SK-N-SH treated with all-trans-retinoic acid at 6 μM for 48 hours (cell line): Measurements from ENCODE around the gene SMARCAL1.
A peak's percentile ranks its signal among the peaks of the same experiment; 100 is the strongest.

Experiments
- ATAC-seq: fragments of 200-7000 bp; cut with Tn5 transposase; 3 replicates; pipeline ENCODE4 v1.9.1; 2020; ENCODE audit warnings: mild to moderate bottlenecking, moderate library complexity
- ARNTL ChIP-seq: fragments of 450-650 bp; formaldehyde crosslinking; IDR thresholded peaks from 2 replicates; pipeline ENCODE4 v1.5.0; 2020; ENCODE audit warnings: low read depth, mild to moderate bottlenecking, moderate library complexity, borderline replicate concordance
- BACH2 ChIP-seq: fragments of 250-450 bp; sonication (Bioruptor Pico); IDR thresholded peaks from 2 replicates; pipeline ENCODE4 v1.9.0; 2021; ENCODE audit warnings: mild to moderate bottlenecking, borderline replicate concordance
- CSDC2 ChIP-seq: fragments of 250-450 bp; sonication (Bioruptor Pico); IDR thresholded peaks from 2 replicates; pipeline ENCODE4 v1.5.0; 2020; ENCODE audit warnings: mild to moderate bottlenecking, moderate library complexity
- CSRNP3 ChIP-seq: fragments of 250-450 bp; sonication (Bioruptor Pico); IDR thresholded peaks from 2 replicates; pipeline ENCODE4 v1.5.1; 2021; ENCODE audit warnings: mild to moderate bottlenecking, moderate library complexity
- ESRRG ChIP-seq: fragments of 250-450 bp; sonication (Bioruptor Pico); IDR thresholded peaks from 2 replicates; pipeline ENCODE4 v1.6.1; 2021; ENCODE audit warnings: mild to moderate bottlenecking
- ISL1 ChIP-seq: fragments of 250-450 bp; sonication (Bioruptor Pico); IDR thresholded peaks from 2 replicates; pipeline ENCODE4 v2.1.2; 2022; ENCODE audit warnings: mild to moderate bottlenecking, moderate library complexity
- OSR1 ChIP-seq: fragments of 250-450 bp; sonication (Bioruptor Pico); IDR thresholded peaks from 2 replicates; pipeline ENCODE4 v1.8.0; 2022; ENCODE audit warnings: moderate library complexity, mild to moderate bottlenecking, inconsistent platforms
- PATZ1 ChIP-seq: fragments of 250-450 bp; sonication (Bioruptor Pico); IDR thresholded peaks from 2 replicates; pipeline ENCODE4 v1.8.0; 2020; ENCODE audit warnings: mild to moderate bottlenecking, moderate library complexity, borderline replicate concordance
- POU6F1 ChIP-seq: fragments of 250-450 bp; sonication (Bioruptor Pico); IDR thresholded peaks from 2 replicates; pipeline ENCODE4 v1.8.0; 2021; ENCODE audit warnings: low read depth, mild to moderate bottlenecking, moderate library complexity, borderline replicate concordance
- PPARA ChIP-seq: fragments of 250-450 bp; sonication (Bioruptor Pico); IDR thresholded peaks from 2 replicates; pipeline ENCODE4 v1.5.0; 2020; ENCODE audit warnings: mild to moderate bottlenecking, borderline replicate concordance
- RARB ChIP-seq: fragments of 250-450 bp; sonication (Bioruptor Pico); IDR thresholded peaks from 2 replicates; pipeline ENCODE4 v1.8.0; 2021; ENCODE audit warnings: mild to moderate bottlenecking, moderate library complexity
- TCF4 ChIP-seq: fragments of 250-450 bp; sonication (Bioruptor Pico); IDR thresholded peaks from 2 replicates; pipeline ENCODE4 v1.8.0; 2021; ENCODE audit warnings: mild to moderate bottlenecking, moderate library complexity, borderline replicate concordance
- TOX ChIP-seq: fragments of 250-450 bp; sonication (Bioruptor Pico); IDR thresholded peaks from 2 replicates; pipeline ENCODE4 v1.8.0; 2021; ENCODE audit warnings: mild to moderate bottlenecking, moderate library complexity, borderline replicate concordance
- ZC3H10 ChIP-seq: fragments of 250-450 bp; sonication (Bioruptor Pico); IDR thresholded peaks from 2 replicates; pipeline ENCODE4 v1.5.1; 2021; ENCODE audit warnings: mild to moderate bottlenecking, moderate library complexity
- ZFP3 ChIP-seq: fragments of 250-450 bp; sonication (Bioruptor Pico); IDR thresholded peaks from 2 replicates; pipeline ENCODE4 v1.5.0; 2020; ENCODE audit warnings: mild to moderate bottlenecking, moderate library complexity
- ZNF565 ChIP-seq: fragments of 450-650 bp; formaldehyde crosslinking; conservative IDR thresholded peaks from 2 replicates; pipeline ENCODE4 v1.5.0; 2020; ENCODE audit warnings: low read depth, mild to moderate bottlenecking, moderate library complexity
- ZNF70 ChIP-seq: fragments of 450-650 bp; formaldehyde crosslinking; IDR thresholded peaks from 2 replicates; pipeline ENCODE4 v1.5.0; 2020; ENCODE audit warnings: mild to moderate bottlenecking, moderate library complexity
- ZNF8 ChIP-seq: fragments of 450-650 bp; formaldehyde crosslinking; IDR thresholded peaks from 2 replicates; pipeline ENCODE4 v1.5.0; 2020; ENCODE audit warnings: mild to moderate bottlenecking, moderate library complexity

Gene SMARCAL1

GRCh38 chr2:216503159-216503629, 90.9 kb downstream of the SMARCAL1 start:
- TF ChIP-seq RARB = no peak
- no peak for TF ChIP-seq ZC3H10
- TF ChIP-seq TCF4 (CRISPR knock-in tag) = no peak
- TF ChIP-seq ARNTL (CRISPR knock-in tag) = no peak
- TF ChIP-seq OSR1 = no peak
- no peak for TF ChIP-seq PPARA (CRISPR knock-in tag)
- no peak for TF ChIP-seq BACH2 (CRISPR knock-in tag)
- TF ChIP-seq ZNF565 = no peak
- no peak for TF ChIP-seq TOX (CRISPR knock-in tag)
- TF ChIP-seq ESRRG = no peak
- no peak for TF ChIP-seq CSRNP3
- no peak for TF ChIP-seq ZFP3 (CRISPR knock-in tag)
- no peak for TF ChIP-seq CSDC2 (CRISPR knock-in tag)
- TF ChIP-seq ISL1 (CRISPR knock-in tag) = no peak
- TF ChIP-seq PATZ1 (CRISPR knock-in tag) = no peak

GRCh38 chr2:216503697-216504375, 91.6 kb downstream of the SMARCAL1 start:
- ATAC-seq = no peak
- no peak for TF ChIP-seq ZNF8 (CRISPR knock-in tag)
- TF ChIP-seq PATZ1 (CRISPR knock-in tag) = no peak
- TF ChIP-seq POU6F1 = no peak

More at GRCh38 chr2:216503159-216503629, 90.9 kb downstream of the SMARCAL1 start:
- no peak for ATAC-seq

GRCh38 chr2:216504376-216504762, 92.1 kb downstream of the SMARCAL1 start:
- TF ChIP-seq BACH2 (CRISPR knock-in tag) (no peak), TOX (CRISPR knock-in tag) (0 out of 2 replicates have a peak, but pooled peaks have one; percentile 23), TCF4 (CRISPR knock-in tag) (no peak), ZNF70 (no peak), CSRNP3 (0 out of 2 replicates have a peak, but pooled peaks have one; percentile 38)
- no peak for ATAC-seq
